Measurements from ENCODE around the gene ZNF518B. TPM values are rescaled to one million over a fixed set of nuclear protein-coding genes. Genes with fewer than 3 reads are reported as not detected.

ZNF518B gene
- total RNA-seq, 4 donors from 2014 or later = 3.2 to 23.5 (median 12.5) TPM

Other genes with a start within 250 kb of the ZNF518B start
- gene CLNK, start 227.3 kb upstream of the ZNF518B start, total RNA-seq = under 1 TPM in 2 of 4 donors, not detected in 2; under 0.01 to 0.48 TPM

Measured in transverse colon (tissue), 4 donors.